Colonic mucosa (tissue), 4 donors: ENCODE results near the gene PTPRN2. TPM values are rescaled to one million over a fixed set of nuclear protein-coding genes. Genes with fewer than 3 reads are reported as not detected.

ENCODE experiments used
- DNase-seq: peaks from one replicate; pipeline ENCODE4 v3.0.0-alpha.2; 2020
- H3K27ac ChIP-seq: fragments of 200-600 bp; one replicate; pipeline ENCODE4 v1.8.0; 2021
- H3K27me3 ChIP-seq: fragments of 200-600 bp; one replicate; pipeline ENCODE4 v1.8.0; 2021
- H3K36me3 ChIP-seq: fragments of 200-600 bp; one replicate; pipeline ENCODE4 v1.8.0; 2021
- H3K4me1 ChIP-seq: fragments of 200-600 bp; one replicate; pipeline ENCODE4 v1.8.0; 2021; ENCODE audit warnings: mild to moderate bottlenecking
- H3K4me3 ChIP-seq: fragments of 200-600 bp; one replicate; pipeline ENCODE4 v1.8.0; 2021
- H3K9ac ChIP-seq, 2 donors: one replicate each; pipeline ENCODE4 v1.7.0; 2013; ENCODE audit warnings: control low read depth in 2 of 2, low read depth in 2 of 2, low read length in 2 of 2
- H3K9me3 ChIP-seq: fragments of 200-600 bp; one replicate; pipeline ENCODE4 v1.8.0; 2021
- CTCF ChIP-seq: fragments of 200-600 bp; IDR thresholded peaks from one replicate; pipeline ENCODE4 v1.8.0; 2022; ENCODE audit warnings: antibody characterized with exemption, mild to moderate bottlenecking
- intact Hi-C: fragments of 100-400 bp; cut with DNase I; formaldehyde crosslinking; loops from one replicate; pipeline ENCODE4 v1.14.1; 2022
- total RNA-seq, 2 donors: library from RNA; stranded (reverse); fragmentation: NEBNext Ultra II Directional in 1 of 2; extraction: Animal tissue kit (Norgen Biotek cat#: 25700) in 1 of 2; gene quantifications; one replicate each; pipeline ENCODE4 v1.2.1, GENCODE V29; 2021
- donor health status: healthy.
- donor health status: DM: no; HTN: no; CAD: no.
- donor health status: DM: no; HTN: no; CAD: no.

Gene PTPRN2
- total RNA-seq, 2 donors from 2014 or later: 14.7 to 21.6 TPM

GRCh38 chr7:157861031-157861491 is 726.6 kb downstream of the PTPRN2 start:
- Histone ChIP-seq H3K27ac (no peak overlapping the region), H3K9me3 (no peaks in the 10 kb centered on the region), H3K4me1 (no peaks in the 10 kb centered on the region), H3K9ac (no peak overlapping the region), H3K36me3 (no peaks in the 10 kb centered on the region), H3K4me3 (no peak overlapping the region), H3K27me3 (no peaks in the 10 kb centered on the region)
- TF ChIP-seq CTCF: no peak
- intact Hi-C loops: no loop called here
- no peak for DNase-seq

GRCh38 chr7:157860406-157860805 is 727.2 kb downstream of the PTPRN2 start:
- Histone ChIP-seq H3K27ac (no peak overlapping the region), H3K36me3 (no peaks in the 10 kb centered on the region), H3K9ac (no peak overlapping the region), H3K4me3 (no peak overlapping the region), H3K9me3 (no peaks in the 10 kb centered on the region), H3K4me1 (no peaks in the 10 kb centered on the region), H3K27me3 (no peaks in the 10 kb centered on the region)
- no peak for DNase-seq
- intact Hi-C loops: no loop called here
- no peak for TF ChIP-seq CTCF

GRCh38 chr7:157859915-157860314 is 727.7 kb downstream of the PTPRN2 start:
- Histone ChIP-seq H3K27ac (no peak overlapping the region), H3K27me3 (no peaks in the 10 kb centered on the region), H3K9ac (no peak overlapping the region), H3K36me3 (no peaks in the 10 kb centered on the region), H3K9me3 (no peaks in the 10 kb centered on the region), H3K4me3 (no peak overlapping the region), H3K4me1 (no peaks in the 10 kb centered on the region)
- intact Hi-C loops: no loop called here
- no peak for DNase-seq
- TF ChIP-seq CTCF: no peak

- Histone ChIP-seq H3K4me3 (no peak overlapping the region), H3K27me3 (no peaks in the 10 kb centered on the region), H3K9me3 (no peaks in the 10 kb centered on the region), H3K9ac (no peak overlapping the region), H3K27ac (no peak overlapping the region), H3K4me1 (no peaks in the 10 kb centered on the region), H3K36me3 (no peaks in the 10 kb centered on the region)
- intact Hi-C loops: no loop called here
- DNase-seq: no peak
- no peak for TF ChIP-seq CTCF
These were observed 730.0 kb downstream of the PTPRN2 start for GRCh38 chr7:157857578-157858075.

GRCh38 chr7:157856873-157857577 is 730.6 kb downstream of the PTPRN2 start:
- no peak overlapping the region for H3K4me3 ChIP-seq
- no peaks in the 10 kb centered on the region for H3K4me1 ChIP-seq
- H3K9me3 ChIP-seq: no peaks in the 10 kb centered on the region
- TF ChIP-seq CTCF: no peak
- no peak overlapping the region for H3K27ac ChIP-seq
- no peak for DNase-seq
- no peaks in the 10 kb centered on the region for H3K36me3 ChIP-seq
- no peaks in the 10 kb centered on the region for H3K27me3 ChIP-seq
- intact Hi-C loops: no loop called here
- no peak overlapping the region for H3K9ac ChIP-seq
